Keratinocyte (primary cell): ENCODE measurements around the gene GRIPAP1. TPM values are rescaled to one million over a fixed set of nuclear protein-coding genes. Genes with fewer than 3 reads are reported as not detected.

Experiments
- DNase-seq: peaks from one replicate; pipeline ENCODE4 v3.0.0-alpha.2; 2011; ENCODE audit warnings: low read depth, missing footprints, low spot score
- FAIRE-seq: peaks from 2 replicates; lab custom pipeline; 2011; peaks lifted over from hg19 to GRCh38; lab: Jason Lieb, UNC
- H2AFZ ChIP-seq: 2 replicates; pipeline ENCODE4 v1.6.0; 2012; ENCODE audit warnings: low read length, control low read depth, inconsistent platforms; ENCODE audit not compliant: control insufficient read depth
- H3K27ac ChIP-seq: 2 replicates; pipeline ENCODE4 v1.5.1; 2011; ENCODE audit warnings: low read length; ENCODE audit not compliant: control insufficient read depth, insufficient read depth
- H3K27me3 ChIP-seq: 3 replicates; pipeline ENCODE4 v1.6.0; 2011; ENCODE audit warnings: low read length; ENCODE audit not compliant: control insufficient read depth, insufficient read depth; ENCODE audit errors: extremely low read depth
- H3K36me3 ChIP-seq, 2 experiments: 2 replicates in 1 of 2; 3 replicates in 1 of 2; pipeline ENCODE4 v1.5.1; 2011; ENCODE audit warnings: low read length in 2 of 2, mild to moderate bottlenecking in 1 of 2; ENCODE audit not compliant: control insufficient read depth in 2 of 2, insufficient read depth in 2 of 2; ENCODE audit errors: extremely low read depth in 1 of 2
- H3K4me1 ChIP-seq: 3 replicates; pipeline ENCODE4 v1.5.1; 2011; ENCODE audit warnings: low read length; ENCODE audit not compliant: control insufficient read depth, insufficient read depth; ENCODE audit errors: extremely low read depth
- H3K4me2 ChIP-seq: 3 replicates; pipeline ENCODE4 v1.6.0; 2011; ENCODE audit warnings: low read depth, low read length; ENCODE audit not compliant: control insufficient read depth, insufficient read depth; ENCODE audit errors: extremely low read depth
- H3K4me3 ChIP-seq, 3 experiments: fragments of 200-600 bp in 1 of 3; sonication (generic) in 1 of 3; 2 replicates in 2 of 3; 3 replicates in 1 of 3; pipeline ENCODE4 v1.5.1; 2011 to 2016; ENCODE audit warnings: low read length in 3 of 3, mild to moderate bottlenecking in 3 of 3, control low read depth in 2 of 3, inconsistent platforms in 1 of 3, low read depth in 1 of 3, mixed read lengths in 1 of 3, mixed run types in 1 of 3, moderate library complexity in 1 of 3; ENCODE audit not compliant: control insufficient read depth in 2 of 3, insufficient read depth in 2 of 3; ENCODE audit errors: extremely low read depth in 1 of 3
- H3K79me2 ChIP-seq: 2 replicates; pipeline ENCODE4 v1.6.0; 2012; ENCODE audit warnings: low read length; ENCODE audit not compliant: control insufficient read depth, insufficient read depth
- H3K9ac ChIP-seq: 3 replicates; pipeline ENCODE4 v1.6.0; 2011; ENCODE audit warnings: low read length; ENCODE audit not compliant: control insufficient read depth, insufficient read depth; ENCODE audit errors: extremely low read depth
- H3K9me1 ChIP-seq: 3 replicates; pipeline ENCODE4 v1.6.0; 2011; ENCODE audit warnings: low read length; ENCODE audit not compliant: control insufficient read depth, insufficient read depth; ENCODE audit errors: extremely low read depth
- H3K9me3 ChIP-seq: 2 replicates; pipeline ENCODE4 v1.5.1; 2012; ENCODE audit warnings: low read depth, low read length; ENCODE audit not compliant: control insufficient read depth
- H4K20me1 ChIP-seq: 3 replicates; pipeline ENCODE4 v1.6.0; 2011; ENCODE audit warnings: low read length; ENCODE audit not compliant: control insufficient read depth, insufficient read depth; ENCODE audit errors: extremely low read depth
- CTCF ChIP-seq, 3 experiments: IDR thresholded peaks in 1 of 3; conservative IDR thresholded peaks in 1 of 3; optimal IDR thresholded peaks in 1 of 3; 2 replicates in 2 of 3; 3 replicates in 1 of 3; pipeline versions ENCODE3 to v1.5.1; 2011; ENCODE audit warnings: low read length in 3 of 3, mild to moderate bottlenecking in 3 of 3, moderate library complexity in 2 of 3, control low read depth in 1 of 3, inconsistent platforms in 1 of 3; ENCODE audit not compliant: insufficient read depth in 2 of 3; ENCODE audit errors: extremely low read depth in 1 of 3
- EZH2 ChIP-seq: IDR thresholded peaks from one replicate; pipeline ENCODE4 v1.6.1; 2012; ENCODE audit warnings: inconsistent platforms, mild to moderate bottlenecking, low read length, moderate library complexity
- dilution Hi-C: fragments of 300-500 bp; cut with MboI; formaldehyde crosslinking; loops from one replicate; pipeline ENCODE4 v1.7.0; 2020; ENCODE audit warnings: low sequenced_read_pairs; ENCODE audit not compliant: extremely low pct_ligation_motif_present
- polyA plus RNA-seq, 5 experiments: library from polyadenylated mRNA; depleted of rRNA in 3 of 5; stranded (reverse) in 3 of 5; stranded (forward) in 1 of 5; unstranded in 1 of 5; fragments of >200 nt; gene quantifications; 1 replicate in 1 of 5; 2 replicates in 3 of 5; 3 replicates in 1 of 5; pipeline versions ENCODE4 v1.2.1 to v1.2.3, GENCODE V29; 2011 to 2012; ENCODE audit warnings: missing spikeins in 2 of 5, low read depth in 1 of 5, low replicate concordance in 1 of 5

GRIPAP1 gene
- polyA plus RNA-seq, 1 donor (not counting 4 experiments of a cell fraction or from before 2014, with no cell fraction given): 23.0 TPM

- Histone ChIP-seq H2AFZ (no peak overlapping the region), H3K36me3 (peaks cover 8 to 10% of the 10 kb centered on the region in 2 experiments), H3K27ac (no peak overlapping the region), H3K4me3 (no peak overlapping the region), H3K4me2 (no peak overlapping the region), H3K9me1 (no peaks in the 10 kb centered on the region), H3K79me2 (peaks cover 8% of the 10 kb centered on the region), H3K9ac (no peak overlapping the region), H3K27me3 (no peaks in the 10 kb centered on the region), H3K4me1 (peaks cover 6% of the 10 kb centered on the region), H3K9me3 (no peaks in the 10 kb centered on the region), H4K20me1 (no peaks in the 10 kb centered on the region)
- TF ChIP-seq CTCF (optimal IDR thresholded peaks at IDR 0.05 in 1 of 3, IDR thresholded peaks at IDR 0.05 in 1 of 3, conservative IDR thresholded peaks at IDR 0.05 in 1 of 3; ENCODE audit: extremely low read depth in 1 of 3, insufficient read depth in 2 of 3, low read length in 3 of 3) (peak in 1 of 3 experiments; percentile 2), EZH2 (no peak)
- dilution Hi-C loops: no loop called here
- no peak for DNase-seq
- FAIRE-seq: no peak
These were observed 3.7 kb downstream of the GRIPAP1 start for GRCh38 chrX:48998391-48998790.

- H3K79me2 ChIP-seq: peaks cover 8% of the 10 kb centered on the region
- no peak overlapping the region for H2AFZ ChIP-seq
- no peaks in the 10 kb centered on the region for H4K20me1 ChIP-seq
- H3K36me3 ChIP-seq: peaks cover 8 to 10% of the 10 kb centered on the region in 2 experiments
- no peak overlapping the region for H3K27ac ChIP-seq
- dilution Hi-C loops: no loop called here
- no peak overlapping the region for H3K9ac ChIP-seq
- no peak overlapping the region for H3K4me3 ChIP-seq
- peaks cover 6% of the 10 kb centered on the region for H3K4me1 ChIP-seq
- DNase-seq: no peak
- H3K4me2 ChIP-seq: no peak overlapping the region
- H3K9me1 ChIP-seq: no peaks in the 10 kb centered on the region
- no peaks in the 10 kb centered on the region for H3K27me3 ChIP-seq
- TF ChIP-seq EZH2: no peak
- no peak for TF ChIP-seq CTCF (optimal IDR thresholded peaks at IDR 0.05 in 1 of 3, IDR thresholded peaks at IDR 0.05 in 1 of 3, conservative IDR thresholded peaks at IDR 0.05 in 1 of 3; ENCODE audit: extremely low read depth in 1 of 3, insufficient read depth in 2 of 3, low read length in 3 of 3)
- FAIRE-seq: no peak
- no peaks in the 10 kb centered on the region for H3K9me3 ChIP-seq
These were observed 4.2 kb downstream of the GRIPAP1 start for GRCh38 chrX:48997865-48998264.
